ENCODE measurements around the gene THSD4.

THSD4 gene

GRCh38 chr15:71273731-71274447, 158.6 kb downstream of the THSD4 start:
- DNase-seq, result no peak

- DNase-seq, result no peak
These were observed 159.2 kb downstream of the THSD4 start for GRCh38 chr15:71274448-71274798.

GRCh38 chr15:71275098-71275497, 159.8 kb downstream of the THSD4 start:
- DNase-seq, result peak; percentile 93

GRCh38 chr15:71275566-71276335, 160.5 kb downstream of the THSD4 start:
- no peak for DNase-seq

- no peak for DNase-seq
These were observed 161.0 kb downstream of the THSD4 start for GRCh38 chr15:71276336-71276665.

- peak; percentile 94 for DNase-seq
These were observed 163.9 kb downstream of the THSD4 start for GRCh38 chr15:71278989-71279756.

GRCh38 chr15:71279757-71280141, 164.5 kb downstream of the THSD4 start:
- DNase-seq, result no peak

GRCh38 chr15:71280206-71280605, 164.9 kb downstream of the THSD4 start:
- DNase-seq, result no peak

GRCh38 chr15:71281256-71281655, 166.0 kb downstream of the THSD4 start:
- DNase-seq, result no peak

GRCh38 chr15:71282076-71282475, 166.8 kb downstream of the THSD4 start:
- peak; percentile 64 for DNase-seq

- DNase-seq, result no peak
These were observed 173.2 kb downstream of the THSD4 start for GRCh38 chr15:71288348-71288955.

- DNase-seq, result no peak
These were observed 174.7 kb downstream of the THSD4 start for GRCh38 chr15:71290002-71290401.

GRCh38 chr15:71290881-71291635, 175.8 kb downstream of the THSD4 start:
- no peak for DNase-seq

- DNase-seq, result no peak
These were observed 176.5 kb downstream of the THSD4 start for GRCh38 chr15:71291723-71292122.

GRCh38 chr15:71293723-71294122, 178.5 kb downstream of the THSD4 start:
- no peak for DNase-seq

- DNase-seq, result peak; percentile 90
These were observed 179.1 kb downstream of the THSD4 start for GRCh38 chr15:71294251-71294910.

- DNase-seq, result peak; percentile 100
These were observed 179.8 kb downstream of the THSD4 start for GRCh38 chr15:71294911-71295602.

GRCh38 chr15:71295603-71296314, 180.5 kb downstream of the THSD4 start:
- DNase-seq, result peak; percentile 85

- DNase-seq, result no peak
These were observed 181.0 kb downstream of the THSD4 start for GRCh38 chr15:71296315-71296679.

- no peak for DNase-seq
These were observed 186.8 kb downstream of the THSD4 start for GRCh38 chr15:71301958-71302621.

Data from EL (cell line).